HEK293 (cell line): Measurements from ENCODE around the gene KDM4B.

Experiments used
- CTCF ChIA-PET: fragments of 350-600 bp; formaldehyde crosslinking; extraction: SDS; loops from one replicate; lab custom pipeline; 2021; ENCODE audit warnings: antibody characterized with exemption; lab: Yijun Ruan, JAX
- POLR2A ChIA-PET: fragments of 300-600 bp; formaldehyde crosslinking; extraction: SDS; loops from one replicate; lab custom pipeline; 2020; ENCODE audit warnings: antibody characterized with exemption, inconsistent platforms; lab: Yijun Ruan, JAX
- H3K27ac ChIP-seq: fragments of 200-500 bp; sonication (Bioruptor generic); 2 replicates; pipeline ENCODE4 v1.5.1; 2014; ENCODE audit warnings: low read depth, low read length, control low read depth, inconsistent platforms; ENCODE audit errors: extremely low read depth
- H3K36me3 ChIP-seq, 2 experiments: fragments of 200-500 bp in 1 of 2; sonication (Bioruptor generic) in 1 of 2; 1 replicate in 1 of 2; 2 replicates in 1 of 2; pipeline ENCODE4 v1.5.1; 2014 to 2017; ENCODE audit warnings: inconsistent platforms in 2 of 2, low read length in 2 of 2; ENCODE audit not compliant: control insufficient read depth in 2 of 2, insufficient read depth in 1 of 2
- H3K4me1 ChIP-seq: fragments of 200-500 bp; sonication (Bioruptor generic); 2 replicates; pipeline ENCODE4 v1.5.1; 2014; ENCODE audit warnings: mild to moderate bottlenecking, low read length, inconsistent platforms; ENCODE audit not compliant: control insufficient read depth, insufficient read depth
- H3K4me3 ChIP-seq: 2 replicates; pipeline ENCODE4 v1.5.1; 2011; ENCODE audit warnings: low read depth, mild to moderate bottlenecking, control low read depth, low read length, moderate library complexity
- H3K9me3 ChIP-seq: fragments of 200-500 bp; sonication (Bioruptor generic); 2 replicates; pipeline ENCODE4 v1.5.1; 2014; ENCODE audit warnings: low read depth, low read length, inconsistent platforms; ENCODE audit not compliant: control insufficient read depth, insufficient read depth
- EGR2 ChIP-seq: fragments of 450-650 bp; formaldehyde crosslinking; IDR thresholded peaks from 2 replicates; pipeline ENCODE4 v1.5.1; 2016; ENCODE audit warnings: low read depth, missing biosample characterization, missing genetic modification characterization
- GLIS1 ChIP-seq: fragments of 450-650 bp; formaldehyde crosslinking; IDR thresholded peaks from 2 replicates; pipeline ENCODE4 v1.5.1; 2016; ENCODE audit warnings: missing biosample characterization, missing genetic modification characterization
- HOXC10 ChIP-seq: sonication (generic); formaldehyde crosslinking; IDR thresholded peaks from 2 replicates; pipeline ENCODE4 v1.8.1; 2023; ENCODE audit warnings: mild to moderate bottlenecking, missing genetic modification reagents
- HOXD13 ChIP-seq: sonication (generic); formaldehyde crosslinking; IDR thresholded peaks from 2 replicates; pipeline ENCODE4 v1.8.0; 2022; ENCODE audit warnings: missing genetic modification reagents, borderline replicate concordance
- KLF10 ChIP-seq: fragments of 450-650 bp; IDR thresholded peaks from 2 replicates; pipeline ENCODE4 v1.5.1; 2018; ENCODE audit warnings: missing biosample characterization, mild to moderate bottlenecking, missing genetic modification characterization
- OVOL3 ChIP-seq: fragments of 450-650 bp; formaldehyde crosslinking; IDR thresholded peaks from 2 replicates; pipeline ENCODE4 v1.5.1; 2016; ENCODE audit warnings: missing biosample characterization, missing genetic modification characterization
- PRDM2 ChIP-seq: fragments of 450-650 bp; formaldehyde crosslinking; IDR thresholded peaks from 2 replicates; pipeline ENCODE4 v1.5.1; 2016; ENCODE audit warnings: missing biosample characterization, missing genetic modification characterization, borderline replicate concordance
- SCRT1 ChIP-seq: fragments of 450-650 bp; formaldehyde crosslinking; IDR thresholded peaks from 2 replicates; pipeline ENCODE4 v1.5.1; 2016; ENCODE audit warnings: missing biosample characterization, missing genetic modification characterization, borderline replicate concordance
- SP7 ChIP-seq: fragments of 450-650 bp; formaldehyde crosslinking; IDR thresholded peaks from 2 replicates; pipeline ENCODE4 v1.5.1; 2016; ENCODE audit warnings: missing biosample characterization, missing genetic modification characterization
- ZBTB10 ChIP-seq: fragments of 450-650 bp; formaldehyde crosslinking; IDR thresholded peaks from 2 replicates; pipeline ENCODE4 v1.5.1; 2016; ENCODE audit warnings: missing biosample characterization, missing genetic modification characterization
- ZBTB20 ChIP-seq: fragments of 450-650 bp; formaldehyde crosslinking; IDR thresholded peaks from 2 replicates; pipeline ENCODE4 v1.5.1; 2016; ENCODE audit warnings: missing biosample characterization, missing genetic modification characterization
- ZBTB21 ChIP-seq: fragments of 450-650 bp; formaldehyde crosslinking; IDR thresholded peaks from 2 replicates; pipeline ENCODE4 v1.5.1; 2017; ENCODE audit warnings: missing biosample characterization, missing genetic modification characterization
- ZFP69B ChIP-seq: fragments of 450-650 bp; formaldehyde crosslinking; IDR thresholded peaks from 2 replicates; pipeline ENCODE4 v1.5.1; 2016; ENCODE audit warnings: missing biosample characterization, missing genetic modification characterization
- ZNF140 ChIP-seq: fragments of 450-650 bp; formaldehyde crosslinking; IDR thresholded peaks from 2 replicates; pipeline ENCODE4 v1.5.1; 2016; ENCODE audit warnings: missing biosample characterization, missing genetic modification characterization
- ZNF280D ChIP-seq: fragments of 450-650 bp; formaldehyde crosslinking; IDR thresholded peaks from 2 replicates; pipeline ENCODE4 v1.5.1; 2016; ENCODE audit warnings: missing biosample characterization, missing genetic modification characterization
- ZNF292 ChIP-seq: fragments of 450-650 bp; formaldehyde crosslinking; IDR thresholded peaks from 2 replicates; pipeline ENCODE4 v1.5.1; 2016; ENCODE audit warnings: low read depth, missing biosample characterization, missing genetic modification characterization, borderline replicate concordance
- ZNF341 ChIP-seq: fragments of 450-650 bp; formaldehyde crosslinking; IDR thresholded peaks from 2 replicates; pipeline ENCODE4; 2016; ENCODE audit warnings: low read depth, missing biosample characterization, missing genetic modification characterization
- ZNF354C ChIP-seq: fragments of 450-650 bp; formaldehyde crosslinking; IDR thresholded peaks from 2 replicates; pipeline ENCODE4 v1.5.1; 2016; ENCODE audit warnings: missing biosample characterization, missing genetic modification characterization, low read depth, borderline replicate concordance
- ZNF560 ChIP-seq: fragments of 450-650 bp; formaldehyde crosslinking; IDR thresholded peaks from 2 replicates; pipeline ENCODE4 v1.5.1; 2017; ENCODE audit warnings: missing biosample characterization, missing genetic modification characterization, borderline replicate concordance
- ZNF660 ChIP-seq: fragments of 450-650 bp; IDR thresholded peaks from 2 replicates; pipeline ENCODE4 v1.5.1; 2018; ENCODE audit warnings: missing biosample characterization, mild to moderate bottlenecking, missing genetic modification characterization
- ZNF664 ChIP-seq: fragments of 450-650 bp; formaldehyde crosslinking; IDR thresholded peaks from 2 replicates; pipeline ENCODE4 v1.5.1; 2016; ENCODE audit warnings: missing biosample characterization, missing genetic modification characterization
- ZNF777 ChIP-seq: fragments of 450-650 bp; formaldehyde crosslinking; IDR thresholded peaks from 2 replicates; pipeline ENCODE4 v1.5.1; 2017; ENCODE audit warnings: missing biosample characterization, missing genetic modification characterization, borderline replicate concordance
- ZNF792 ChIP-seq: fragments of 450-650 bp; formaldehyde crosslinking; IDR thresholded peaks from 2 replicates; pipeline ENCODE4 v1.5.1; 2016; ENCODE audit warnings: missing biosample characterization, missing genetic modification characterization
- ZSCAN23 ChIP-seq: fragments of 450-650 bp; formaldehyde crosslinking; IDR thresholded peaks from 2 replicates; pipeline ENCODE4 v1.5.1; 2016; ENCODE audit warnings: missing biosample characterization, missing genetic modification characterization
- ZSCAN4 ChIP-seq: fragments of 450-650 bp; formaldehyde crosslinking; IDR thresholded peaks from 2 replicates; pipeline ENCODE4 v1.5.1; 2017; ENCODE audit warnings: missing biosample characterization, missing genetic modification characterization

KDM4B gene

GRCh38 chr19:4996701-4997100 lies 27.8 kb downstream of the KDM4B start (continued):
- no peak for TF ChIP-seq SP7 (tag by site-specific recombination)
- TF ChIP-seq ZNF660: no peak
- no peak for TF ChIP-seq ZNF777 (tag by site-specific recombination)
- no peak for TF ChIP-seq OVOL3 (tag by site-specific recombination)
- no peak for TF ChIP-seq ZNF280D (tag by site-specific recombination)
- no peak for TF ChIP-seq ZBTB20 (tag by site-specific recombination)
- TF ChIP-seq ZNF792 (tag by site-specific recombination): no peak
- TF ChIP-seq, all 188 proteins: peak for 0

- Histone ChIP-seq H3K27ac (no peak overlapping the region), H3K9me3 (no peaks in the 10 kb centered on the region), H3K4me3 (no peak overlapping the region), H3K36me3 (peaks cover 9 to 12% of the 10 kb centered on the region in 2 experiments; a peak in 2 of 3 replicates), H3K4me1 (no peaks in the 10 kb centered on the region)
- ChIA-PET CTCF (no interaction called here), POLR2A (no interaction called here)
- TF ChIP-seq ZNF560 (tag by site-specific recombination): no peak
- no peak for TF ChIP-seq ZFP69B (tag by site-specific recombination)
- TF ChIP-seq ZNF341 (tag by site-specific recombination): no peak
- no peak for TF ChIP-seq ZNF140 (tag by site-specific recombination)
- TF ChIP-seq KLF10 (tag by site-specific recombination): no peak
- TF ChIP-seq EGR2: no peak
- no peak for TF ChIP-seq ZBTB21 (tag by site-specific recombination)
- TF ChIP-seq ZNF292 (tag by site-specific recombination): no peak
- TF ChIP-seq HOXC10: no peak
- TF ChIP-seq ZNF664 (tag by site-specific recombination): no peak
- TF ChIP-seq ZNF354C (tag by site-specific recombination): no peak
- no peak for TF ChIP-seq PRDM2
- no peak for TF ChIP-seq ZSCAN4 (tag by site-specific recombination)
- TF ChIP-seq HOXD13: no peak
- TF ChIP-seq ZSCAN23 (tag by site-specific recombination): no peak
- no peak for TF ChIP-seq ZBTB10 (tag by site-specific recombination)
- TF ChIP-seq GLIS1 (tag by site-specific recombination): no peak
- TF ChIP-seq SCRT1: no peak
Measured at GRCh38 chr19:4997297-4997696, 28.4 kb downstream of the KDM4B start.
